G401.6 (cell line): Measurements from ENCODE around the gene FGF10.

ENCODE experiments used
- FAIRE-seq: peaks from 2 replicates; lab custom pipeline; 2012; peaks lifted over from hg19 to GRCh38; lab: Jason Lieb, UNC

Gene FGF10

GRCh38 chr5:44257221-44257620 is 132.0 kb downstream of the FGF10 start:
- no peak for FAIRE-seq
